ENCODE measurements around the gene PCDHB4. TPM values are rescaled to one million over a fixed set of nuclear protein-coding genes. Genes with fewer than 3 reads are reported as not detected.
A peak's percentile ranks its signal among the peaks of the same experiment; 100 is the strongest.
"Not testable (repeated sequence)": the region's sequence is repeated elsewhere in the genome, so short reads cannot be mapped to it uniquely, and the experiment has no call there.

PCDHB4 gene
- total RNA-seq, 3 donors from 2014 or later = 7.5 to 9.2 (median 7.7) TPM

- no peak overlapping the region for H3K27ac ChIP-seq
- H3K4me3 ChIP-seq = no peak overlapping the region
- no peaks in the 10 kb centered on the region for H3K36me3 ChIP-seq
- H3K27me3 ChIP-seq = no peaks in the 10 kb centered on the region
- no peak for TF ChIP-seq POLR2A (IDR thresholded peaks at IDR 0.05)
- TF ChIP-seq, protein P1, sequence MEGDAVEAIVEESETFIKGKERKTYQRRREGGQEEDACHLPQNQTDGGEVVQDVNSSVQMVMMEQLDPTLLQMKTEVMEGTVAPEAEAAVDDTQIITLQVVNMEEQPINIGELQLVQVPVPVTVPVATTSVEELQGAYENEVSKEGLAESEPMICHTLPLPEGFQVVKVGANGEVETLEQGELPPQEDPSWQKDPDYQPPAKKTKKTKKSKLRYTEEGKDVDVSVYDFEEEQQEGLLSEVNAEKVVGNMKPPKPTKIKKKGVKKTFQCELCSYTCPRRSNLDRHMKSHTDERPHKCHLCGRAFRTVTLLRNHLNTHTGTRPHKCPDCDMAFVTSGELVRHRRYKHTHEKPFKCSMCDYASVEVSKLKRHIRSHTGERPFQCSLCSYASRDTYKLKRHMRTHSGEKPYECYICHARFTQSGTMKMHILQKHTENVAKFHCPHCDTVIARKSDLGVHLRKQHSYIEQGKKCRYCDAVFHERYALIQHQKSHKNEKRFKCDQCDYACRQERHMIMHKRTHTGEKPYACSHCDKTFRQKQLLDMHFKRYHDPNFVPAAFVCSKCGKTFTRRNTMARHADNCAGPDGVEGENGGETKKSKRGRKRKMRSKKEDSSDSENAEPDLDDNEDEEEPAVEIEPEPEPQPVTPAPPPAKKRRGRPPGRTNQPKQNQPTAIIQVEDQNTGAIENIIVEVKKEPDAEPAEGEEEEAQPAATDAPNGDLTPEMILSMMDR (IDR thresholded peaks at IDR 0.05) = no peak
- no peak for TF ChIP-seq POLR2AphosphoS5 (IDR thresholded peaks at IDR 0.05)
- peaks cover 33 to 59% of the 10 kb centered on the region in 2 donors for H3K9me3 ChIP-seq
- H3K4me1 ChIP-seq = no peaks in the 10 kb centered on the region
- intact Hi-C loops (cut with DNase I; ENCODE audit: low total_unique reads) = no loop called here
- DNase-seq (ENCODE audit: low spot score in 2 of 2) = no peak
Measured at GRCh38 chr5:141105350-141105749, 16.3 kb upstream of the PCDHB4 start.

DNA sequence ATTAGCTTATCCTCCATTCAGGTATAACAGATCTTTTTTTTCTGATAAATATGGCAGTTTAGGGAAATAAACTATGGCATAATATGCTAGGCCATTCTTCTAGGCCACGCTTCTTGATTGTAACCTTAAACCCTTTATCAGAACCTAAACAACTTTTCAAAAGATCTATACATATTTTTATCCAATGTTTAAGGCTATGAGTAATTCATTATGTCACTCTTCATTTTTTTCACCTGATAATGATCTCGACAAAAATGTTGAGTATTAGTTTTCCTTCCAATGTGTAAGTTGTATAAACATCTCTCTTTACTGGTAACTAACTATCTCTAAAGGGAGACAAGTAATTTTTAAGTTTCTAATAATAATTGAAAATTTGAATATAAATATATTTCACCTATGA lies 2.4 kb upstream of the PCDHB4 start:
- Histone ChIP-seq H3K27me3 (no peaks in the 10 kb centered on the region), H3K4me1 (no peaks in the 10 kb centered on the region), H3K27ac (no peak overlapping the region), H3K9me3 (peaks cover 31 to 59% of the 10 kb centered on the region in 2 donors), H3K36me3 (no peaks in the 10 kb centered on the region), H3K4me3 (no peak overlapping the region)
- TF ChIP-seq POLR2AphosphoS5 (IDR thresholded peaks at IDR 0.05) = no peak
- TF ChIP-seq, protein P1 (IDR thresholded peaks at IDR 0.05) = no peak
- no peak for TF ChIP-seq POLR2A (IDR thresholded peaks at IDR 0.05)
- no peak for DNase-seq (ENCODE audit: low spot score in 2 of 2)
- intact Hi-C loops (cut with DNase I; ENCODE audit: low total_unique reads) = no loop called here

DNA sequence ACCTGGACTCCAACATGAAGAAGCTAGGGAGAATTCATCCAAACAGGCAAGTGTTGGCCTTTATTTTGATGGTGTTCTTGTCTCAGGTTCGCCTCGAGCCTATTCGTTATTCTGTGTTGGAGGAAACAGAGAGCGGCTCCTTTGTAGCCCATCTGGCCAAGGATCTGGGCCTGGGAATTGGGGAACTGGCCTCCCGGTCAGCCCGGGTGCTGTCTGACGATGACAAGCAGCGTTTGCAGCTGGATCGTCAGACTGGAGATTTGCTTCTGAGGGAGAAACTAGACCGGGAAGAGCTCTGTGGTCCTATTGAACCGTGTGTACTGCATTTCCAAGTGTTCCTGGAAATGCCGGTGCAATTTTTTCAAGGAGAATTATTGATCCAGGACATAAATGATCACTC lies 367 bp downstream of the PCDHB4 start:
- Histone ChIP-seq H3K4me3 (peak overlapping the region; percentile 37 to 51 (median 45)), H3K27me3 (no peaks in the 10 kb centered on the region), H3K36me3 (no peaks in the 10 kb centered on the region), H3K9me3 (peaks cover 38 to 55% of the 10 kb centered on the region in 2 donors), H3K4me1 (no peaks in the 10 kb centered on the region), H3K27ac (peak overlapping the region in 1 of 2 donors; percentile 58)
- intact Hi-C loops (cut with DNase I; ENCODE audit: low total_unique reads) = no loop called here
- no peak for DNase-seq (ENCODE audit: low spot score in 2 of 2)
- TF ChIP-seq, protein P1 (IDR thresholded peaks at IDR 0.05) = no peak
- TF ChIP-seq POLR2A (IDR thresholded peaks at IDR 0.05) (no peak), POLR2AphosphoS5 (IDR thresholded peaks at IDR 0.05) (no peak)

DNA sequence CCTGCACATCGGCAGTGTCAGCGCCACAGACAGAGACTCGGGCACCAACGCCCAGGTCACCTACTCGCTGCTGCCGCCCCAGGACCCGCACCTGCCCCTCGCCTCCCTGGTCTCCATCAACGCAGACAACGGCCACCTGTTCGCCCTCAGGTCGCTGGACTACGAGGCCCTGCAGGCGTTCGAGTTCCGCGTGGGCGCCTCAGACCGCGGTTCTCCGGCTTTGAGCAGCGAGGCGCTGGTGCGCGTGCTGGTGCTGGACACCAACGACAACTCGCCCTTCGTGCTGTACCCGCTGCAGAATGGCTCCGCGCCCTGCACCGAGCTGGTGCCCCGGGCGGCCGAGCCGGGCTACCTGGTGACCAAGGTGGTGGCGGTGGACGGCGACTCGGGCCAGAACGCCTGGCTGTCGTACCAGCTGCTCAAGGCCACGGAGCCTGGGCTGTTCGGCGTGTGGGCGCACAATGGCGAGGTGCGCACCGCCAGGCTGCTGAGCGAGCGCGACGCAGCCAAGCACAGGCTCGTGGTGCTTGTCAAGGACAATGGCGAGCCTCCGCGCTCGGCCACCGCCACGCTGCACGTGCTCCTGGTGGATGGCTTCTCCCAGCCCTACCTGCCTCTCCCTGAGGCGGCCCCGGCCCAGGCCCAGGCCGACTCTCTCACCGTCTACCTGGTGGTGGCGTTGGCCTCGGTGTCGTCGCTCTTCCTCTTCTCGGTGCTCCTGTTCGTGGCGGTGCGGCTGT lies 1.9 kb downstream of the PCDHB4 start:
- Histone ChIP-seq H3K9me3 (peaks cover 38 to 61% of the 10 kb centered on the region in 2 donors), H3K4me3 (peak overlapping the region in 2 of 3 donors; percentile 2 to 17)
- H3K36me3 ChIP-seq; H3K27me3 ChIP-seq; H3K27ac ChIP-seq; H3K4me1 ChIP-seq; DNase-seq (ENCODE audit: low spot score in 2 of 2); intact Hi-C loops (cut with DNase I; ENCODE audit: low total_unique reads): not testable (repeated sequence)

- Histone ChIP-seq H3K27me3 (no peaks in the 10 kb centered on the region), H3K9me3 (peaks cover 39 to 64% of the 10 kb centered on the region in 2 donors), H3K4me1 (no peaks in the 10 kb centered on the region), H3K27ac (no peak overlapping the region), H3K4me3 (no peak overlapping the region), H3K36me3 (no peaks in the 10 kb centered on the region)
- no peak for DNase-seq (ENCODE audit: low spot score in 2 of 2)
- intact Hi-C loops (cut with DNase I; ENCODE audit: low total_unique reads) = no loop called here
- TF ChIP-seq POLR2A (IDR thresholded peaks at IDR 0.05) (no peak), POLR2AphosphoS5 (IDR thresholded peaks at IDR 0.05) (no peak)
- TF ChIP-seq, protein P1 (IDR thresholded peaks at IDR 0.05) = no peak
Measured at GRCh38 chr5:141127305-141127704, 5.7 kb downstream of the PCDHB4 start.
